ENCODE results near the gene PIK3R4.

- TF ChIP-seq POLR2AphosphoS5 (IDR thresholded peaks at IDR 0.05; ENCODE audit: low read depth, low read length) = no peak
- TF ChIP-seq TAF1 (IDR thresholded peaks at IDR 0.05; ENCODE audit: borderline replicate concordance, low read depth, low read length) = no peak
These were observed 25.5 kb upstream of the PIK3R4 start for GRCh38 chr3:130772129-130772528.

Data from GM12892 (cell line).